Measurements from ENCODE around the gene DAGLB. TPM values are rescaled to one million over a fixed set of nuclear protein-coding genes. Genes with fewer than 3 reads are reported as not detected.
"Not testable (repeated sequence)": the region's sequence is repeated elsewhere in the genome, so short reads cannot be mapped to it uniquely, and the experiment has no call there.

The DAGLB gene
- total RNA-seq, 1 donor from 2014 or later, result 27.2 TPM

- Mint-ChIP-seq H3K27ac (ENCODE audit: unreplicated experiment) (no peak overlapping the region), H3K9me3 (ENCODE audit: unreplicated experiment) (no peaks in the 10 kb centered on the region), H3K27me3 (ENCODE audit: unreplicated experiment) (peaks cover 2% of the 10 kb centered on the region), H3K36me3 (ENCODE audit: low read depth, unreplicated experiment) (peaks cover 19% of the 10 kb centered on the region), H3K4me3 (ENCODE audit: unreplicated experiment) (no peak overlapping the region), H3K4me1 (ENCODE audit: unreplicated experiment) (peaks cover 16% of the 10 kb centered on the region)
- TF ChIP-seq CTCF (IDR thresholded peaks at IDR 0.05; ENCODE audit: unreplicated experiment), result no peak
- no peak for DNase-seq (ENCODE audit: low spot score)
Observed at GRCh38 chr7:6478186-6478585, 30.4 kb upstream of the DAGLB start.

- Mint-ChIP-seq H3K36me3 (ENCODE audit: low read depth, unreplicated experiment) (peaks cover 22% of the 10 kb centered on the region), H3K4me1 (ENCODE audit: unreplicated experiment) (peaks cover 12% of the 10 kb centered on the region), H3K27me3 (ENCODE audit: unreplicated experiment) (no peaks in the 10 kb centered on the region), H3K4me3 (ENCODE audit: unreplicated experiment) (no peak overlapping the region), H3K9me3 (ENCODE audit: unreplicated experiment) (no peaks in the 10 kb centered on the region), H3K27ac (ENCODE audit: unreplicated experiment) (no peak overlapping the region)
- no peak for DNase-seq (ENCODE audit: low spot score)
- no peak for TF ChIP-seq CTCF (IDR thresholded peaks at IDR 0.05; ENCODE audit: unreplicated experiment)
Observed at GRCh38 chr7:6477318-6477660, 29.5 kb upstream of the DAGLB start.

GRCh38 chr7:6476596-6477317 is 29.0 kb upstream of the DAGLB start:
- Mint-ChIP-seq H3K36me3 (ENCODE audit: low read depth, unreplicated experiment) (peaks cover 25% of the 10 kb centered on the region), H3K27me3 (ENCODE audit: unreplicated experiment) (no peaks in the 10 kb centered on the region), H3K4me3 (ENCODE audit: unreplicated experiment) (no peak overlapping the region), H3K4me1 (ENCODE audit: unreplicated experiment) (peaks cover 10% of the 10 kb centered on the region), H3K27ac (ENCODE audit: unreplicated experiment) (no peak overlapping the region), H3K9me3 (ENCODE audit: unreplicated experiment) (no peaks in the 10 kb centered on the region)
- no peak for TF ChIP-seq CTCF (IDR thresholded peaks at IDR 0.05; ENCODE audit: unreplicated experiment)
- DNase-seq (ENCODE audit: low spot score), result no peak

GRCh38 chr7:6475433-6476186 is 27.9 kb upstream of the DAGLB start:
- DNase-seq (ENCODE audit: low spot score), result no peak
- Mint-ChIP-seq H3K27me3 (ENCODE audit: unreplicated experiment) (no peaks in the 10 kb centered on the region), H3K4me3 (ENCODE audit: unreplicated experiment) (no peak overlapping the region), H3K36me3 (ENCODE audit: low read depth, unreplicated experiment) (peaks cover 26% of the 10 kb centered on the region), H3K4me1 (ENCODE audit: unreplicated experiment) (peaks cover 10% of the 10 kb centered on the region), H3K9me3 (ENCODE audit: unreplicated experiment) (no peaks in the 10 kb centered on the region), H3K27ac (ENCODE audit: unreplicated experiment) (no peak overlapping the region)
- no peak for TF ChIP-seq CTCF (IDR thresholded peaks at IDR 0.05; ENCODE audit: unreplicated experiment)

- Mint-ChIP-seq H3K27ac (ENCODE audit: unreplicated experiment) (no peak overlapping the region), H3K9me3 (ENCODE audit: unreplicated experiment) (peaks cover 4% of the 10 kb centered on the region), H3K27me3 (ENCODE audit: unreplicated experiment) (no peaks in the 10 kb centered on the region), H3K36me3 (ENCODE audit: low read depth, unreplicated experiment) (peaks cover 48% of the 10 kb centered on the region), H3K4me3 (ENCODE audit: unreplicated experiment) (peak overlapping the region; percentile 66), H3K4me1 (ENCODE audit: unreplicated experiment) (no peaks in the 10 kb centered on the region)
- no peak for TF ChIP-seq CTCF (IDR thresholded peaks at IDR 0.05; ENCODE audit: unreplicated experiment)
- DNase-seq (ENCODE audit: low spot score), result no peak
Observed at GRCh38 chr7:6465862-6466261, 18.1 kb upstream of the DAGLB start.

- H3K27ac Mint-ChIP-seq (ENCODE audit: unreplicated experiment); H3K27me3 Mint-ChIP-seq (ENCODE audit: unreplicated experiment); DNase-seq (ENCODE audit: low spot score); H3K4me1 Mint-ChIP-seq (ENCODE audit: unreplicated experiment); H3K4me3 Mint-ChIP-seq (ENCODE audit: unreplicated experiment); H3K9me3 Mint-ChIP-seq (ENCODE audit: unreplicated experiment): not testable (repeated sequence)
- peaks cover 33% of the 10 kb centered on the region for H3K36me3 Mint-ChIP-seq (ENCODE audit: low read depth, unreplicated experiment)
Observed at GRCh38 chr7:6463609-6464008, 15.9 kb upstream of the DAGLB start.
